Measurements from ENCODE around the gene POLR3C.

The POLR3C gene

GRCh38 chr1:145874646-145875045, 50.6 kb downstream of the POLR3C start:
- DNase-seq, result no peak

GRCh38 chr1:145877923-145878486, 54.0 kb downstream of the POLR3C start:
- DNase-seq, result no peak

- DNase-seq, result no peak
Observed at GRCh38 chr1:145878724-145879123, 54.7 kb downstream of the POLR3C start.

GRCh38 chr1:145879775-145880174, 55.8 kb downstream of the POLR3C start:
- DNase-seq, result no peak

- no peak for DNase-seq
Observed at GRCh38 chr1:145884675-145885074, 60.7 kb downstream of the POLR3C start.

- DNase-seq, result peak; percentile 32
Observed at GRCh38 chr1:145885738-145886287, 61.8 kb downstream of the POLR3C start, which contains the start of gene ANKRD35. Gene ANKRD35 (minus strand): TSS chr1:145885866. CDS start chr1:145885758, 108 bp downstream.

- DNase-seq, result no peak
Observed at GRCh38 chr1:145886390-145886789, 62.4 kb downstream of the POLR3C start.

- DNase-seq, result no peak
Observed at GRCh38 chr1:145886816-145887215, 62.8 kb downstream of the POLR3C start.

GRCh38 chr1:145887631-145888030, 63.6 kb downstream of the POLR3C start:
- no peak for DNase-seq

GRCh38 chr1:145889722-145890121, 65.7 kb downstream of the POLR3C start:
- no peak for DNase-seq

- DNase-seq, result no peak
Observed at GRCh38 chr1:145891143-145891542, 67.1 kb downstream of the POLR3C start.

- peak; percentile 93 for DNase-seq
Observed at GRCh38 chr1:145891587-145892485, 67.8 kb downstream of the POLR3C start.

- DNase-seq, result no peak
Observed at GRCh38 chr1:145892486-145893087, 68.6 kb downstream of the POLR3C start.

GRCh38 chr1:145893306-145894055, 69.5 kb downstream of the POLR3C start:
- DNase-seq, result no peak
